ENCODE measurements around the gene PTPRC. TPM values are rescaled to one million over a fixed set of nuclear protein-coding genes. Genes with fewer than 3 reads are reported as not detected.

The PTPRC gene
- total RNA-seq, 1 donor from 2014 or later = 9.7 TPM

Other genes with a start within 250 kb of the PTPRC start
- gene ATP6V1G3, start 98.4 kb upstream of the PTPRC start, total RNA-seq = not detected